HG03196 (cell line): ENCODE results near the gene ABHD17C.

ENCODE experiments used
- ATAC-seq: cut with Tn5 transposase; IDR thresholded peaks from one replicate; pipeline ENCODE4 v1.9.1; 2021; ENCODE audit not compliant: unreplicated experiment

The ABHD17C gene

DNA sequence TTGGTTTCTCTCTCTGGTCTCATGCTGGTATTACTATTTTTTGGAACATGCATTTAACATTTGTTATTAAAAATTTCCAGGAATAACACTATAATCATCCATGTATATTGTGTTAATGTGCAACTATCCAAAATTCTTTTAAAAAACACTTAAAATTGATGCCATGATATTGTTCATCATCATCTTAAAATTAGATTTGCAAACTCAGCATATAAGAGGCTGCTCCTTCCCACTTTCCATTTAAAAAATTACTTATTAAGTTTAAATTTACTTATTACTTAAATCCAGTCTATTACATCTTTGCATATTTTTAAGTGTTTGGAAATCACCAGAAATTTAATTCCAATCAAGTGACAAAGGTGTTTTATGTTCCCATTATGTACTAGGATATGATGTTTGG, 5.8 kb upstream of the ABHD17C start:
- no peak for ATAC-seq

GRCh38 chr15:80689716-80690115, 5.4 kb upstream of the ABHD17C start:
- ATAC-seq: no peak

- ATAC-seq: no peak
These were observed 3.5 kb upstream of the ABHD17C start for GRCh38 chr15:80691575-80691974.

GRCh38 chr15:80693682-80694610, 1.2 kb upstream of the ABHD17C start:
- peak; percentile 19 for ATAC-seq

GRCh38 chr15:80694611-80695098, 455 bp upstream of the ABHD17C start:
- no peak for ATAC-seq

GRCh38 chr15:80695911-80696661, 976 bp downstream of the ABHD17C start:
- ATAC-seq: no peak

GRCh38 chr15:80697075-80697685, 2.1 kb downstream of the ABHD17C start:
- ATAC-seq: no peak

- no peak for ATAC-seq
These were observed 3.6 kb downstream of the ABHD17C start for GRCh38 chr15:80698676-80699075.

GRCh38 chr15:80699981-80700380, 4.9 kb downstream of the ABHD17C start:
- ATAC-seq: no peak

- ATAC-seq: no peak
These were observed 6.7 kb downstream of the ABHD17C start for GRCh38 chr15:80701676-80702311.

- ATAC-seq: no peak
These were observed 8.0 kb downstream of the ABHD17C start for GRCh38 chr15:80703081-80703480.

DNA sequence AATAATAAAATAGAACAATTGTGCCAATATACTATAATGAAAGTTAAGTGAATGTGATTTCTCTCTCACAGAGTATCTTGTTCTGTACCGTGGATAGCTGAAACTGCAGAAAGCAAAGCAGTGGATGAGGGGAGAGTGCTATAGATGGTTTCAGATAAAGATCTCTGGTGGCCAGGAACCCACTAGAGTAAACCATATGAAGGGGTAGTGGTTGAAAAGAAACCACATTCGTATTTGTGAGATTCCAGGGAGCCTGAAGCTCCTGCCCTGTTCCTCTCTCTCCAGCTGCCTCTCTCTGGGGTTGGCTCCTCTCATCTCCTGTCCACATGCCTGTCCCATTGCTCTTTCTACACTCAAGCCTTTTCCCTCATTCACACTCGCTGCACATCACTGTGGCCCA, 8.9 kb downstream of the ABHD17C start:
- no peak for ATAC-seq

GRCh38 chr15:80706161-80706560, 11.1 kb downstream of the ABHD17C start:
- ATAC-seq: no peak

DNA sequence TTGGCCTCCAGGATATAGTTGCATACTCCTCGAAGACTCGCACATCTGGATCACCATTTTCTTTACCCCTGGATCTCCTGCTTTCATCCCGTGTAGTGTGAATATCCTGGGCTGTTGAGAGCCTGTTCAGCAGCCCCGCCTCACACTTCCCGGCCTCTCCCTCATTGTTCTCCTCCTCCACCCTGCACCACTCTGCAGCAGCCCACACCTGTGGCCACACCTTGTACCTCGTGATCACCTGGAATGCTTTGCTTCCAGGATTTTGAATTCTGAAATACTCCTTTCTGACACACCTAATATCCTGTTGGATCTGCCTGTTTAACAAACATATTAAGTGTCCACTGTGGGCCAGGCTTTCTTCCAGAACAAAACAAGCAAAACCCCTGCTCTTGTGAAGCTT, 14.4 kb downstream of the ABHD17C start:
- no peak for ATAC-seq

DNA sequence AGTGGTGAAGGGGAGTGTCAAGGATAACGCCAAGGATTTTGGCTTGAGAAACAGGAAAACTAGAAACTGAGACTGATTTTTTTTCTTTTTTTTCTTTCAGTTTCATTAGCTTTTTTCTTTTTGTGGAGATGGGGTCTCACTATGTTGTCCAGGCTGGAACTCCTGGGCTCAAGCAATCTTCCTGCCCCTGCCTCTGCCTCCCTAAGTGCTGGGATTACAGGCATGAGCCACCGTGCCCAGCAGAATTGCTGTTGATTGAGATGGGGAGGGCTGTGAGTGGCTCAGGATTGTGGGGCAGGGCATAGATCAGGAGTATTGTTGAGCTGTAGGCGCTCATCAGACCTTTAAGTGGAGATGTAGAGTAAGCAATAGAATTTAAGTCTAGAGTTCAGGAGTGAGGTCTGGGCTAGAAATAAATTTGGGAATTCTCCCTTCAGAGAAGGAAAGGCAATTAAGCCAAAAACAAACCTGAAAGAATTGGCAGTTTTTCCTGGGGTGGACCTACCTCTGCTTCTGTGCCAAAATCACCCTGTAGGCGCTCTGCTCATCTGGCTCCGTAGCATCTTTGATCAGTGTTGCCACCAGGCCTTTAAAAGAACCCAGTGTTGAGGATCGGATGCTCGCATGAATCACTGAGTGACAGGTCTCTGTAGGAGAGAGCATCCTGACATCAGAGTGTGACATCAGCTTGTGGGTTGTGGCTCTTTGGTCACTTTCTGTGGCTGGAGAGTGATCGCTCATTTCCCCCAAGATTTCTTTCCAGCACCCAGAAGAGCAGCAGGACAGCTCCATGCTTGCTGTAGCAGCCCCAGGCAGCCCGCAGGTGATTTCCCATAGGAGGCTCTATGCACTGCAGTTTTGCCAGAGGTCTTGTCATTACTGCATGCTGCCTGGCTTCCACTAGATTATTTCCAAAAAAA, 15.8 kb downstream of the ABHD17C start:
- ATAC-seq: no peak

- ATAC-seq: no peak
These were observed 16.8 kb downstream of the ABHD17C start for GRCh38 chr15:80711886-80712285.

GRCh38 chr15:80712956-80713355, 17.8 kb downstream of the ABHD17C start:
- no peak for ATAC-seq

DNA sequence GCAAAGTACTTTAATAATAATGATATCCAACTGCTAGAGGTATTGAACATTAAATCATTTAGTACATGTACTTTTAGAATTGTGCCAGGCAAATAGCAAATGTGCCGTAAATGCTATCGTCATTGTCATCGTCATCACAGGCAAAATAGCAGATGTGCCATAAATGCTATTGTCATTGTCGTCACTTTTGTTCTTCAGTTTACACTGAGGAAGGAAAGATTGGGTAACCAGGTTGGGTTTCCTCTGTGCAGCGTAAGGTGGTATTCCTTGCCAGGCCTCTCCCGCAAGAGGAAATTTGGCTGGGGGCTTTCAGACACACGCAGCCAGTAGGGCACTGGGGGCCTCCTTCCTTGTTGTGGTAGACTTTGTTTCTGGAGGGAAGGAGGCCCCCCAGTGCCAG, 26.4 kb downstream of the ABHD17C start:
- ATAC-seq: no peak

DNA sequence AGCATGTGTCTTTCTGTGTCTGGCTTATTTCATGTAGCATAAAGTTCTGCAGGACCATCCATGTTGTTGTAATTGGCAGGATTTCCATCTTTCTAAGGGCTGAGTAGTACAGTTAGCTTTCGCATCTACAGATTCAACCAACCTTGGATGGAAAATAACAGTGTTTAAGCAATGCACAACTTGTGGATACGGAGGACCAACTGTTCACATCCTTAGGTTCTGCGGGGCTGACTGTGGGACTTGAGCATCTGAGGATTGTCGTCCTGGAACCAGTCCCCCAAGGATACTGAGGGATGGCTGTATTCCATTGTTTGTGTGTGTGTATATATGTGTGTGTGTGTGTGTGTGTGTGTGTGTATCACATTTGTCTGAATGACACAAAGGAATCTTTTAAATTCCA, 27.7 kb downstream of the ABHD17C start:
- no peak for ATAC-seq

DNA sequence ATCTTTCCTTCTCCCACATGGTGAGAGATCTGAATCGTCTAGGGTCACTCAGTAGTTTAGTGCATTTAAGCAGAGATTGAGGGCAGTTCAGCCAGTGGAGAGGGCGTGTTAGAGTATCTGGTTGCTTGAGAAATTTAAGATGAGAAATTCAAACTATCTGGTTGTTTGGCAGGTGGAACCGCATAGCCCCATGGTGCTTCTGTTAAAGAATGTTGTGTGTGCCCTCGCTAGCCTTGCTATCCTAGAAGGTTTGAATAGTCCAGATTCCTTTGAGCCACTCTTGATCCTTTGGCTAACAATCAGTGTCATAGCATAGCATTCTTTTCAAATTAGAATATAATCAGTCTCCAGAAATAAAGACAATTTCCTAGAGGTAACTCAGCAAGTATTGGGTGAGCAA, 32.1 kb downstream of the ABHD17C start:
- ATAC-seq: no peak
